DMS53 (cell line): ENCODE data around the gene C1orf185.
"Not testable (repeated sequence)": the region's sequence is repeated elsewhere in the genome, so short reads cannot be mapped to it uniquely, and the experiment has no call there.

Experiments
- DNase-seq: peaks from one replicate; lab custom pipeline; 2025; lab: John Stamatoyannopoulos, UW

The C1orf185 gene

GRCh38 chr1:51101976-51102375 is at the start of gene C1orf185:
Gene C1orf185 (plus strand): TSS chr1:51102228. CDS start chr1:51102234, 6 bp downstream.
- DNase-seq, result no peak

GRCh38 chr1:51058858-51059257 is 43.2 kb upstream of the C1orf185 start:
- DNase-seq, result peak; percentile 73

GRCh38 chr1:51061231-51061918 is 40.7 kb upstream of the C1orf185 start:
- DNase-seq, result peak; percentile 26

DNA sequence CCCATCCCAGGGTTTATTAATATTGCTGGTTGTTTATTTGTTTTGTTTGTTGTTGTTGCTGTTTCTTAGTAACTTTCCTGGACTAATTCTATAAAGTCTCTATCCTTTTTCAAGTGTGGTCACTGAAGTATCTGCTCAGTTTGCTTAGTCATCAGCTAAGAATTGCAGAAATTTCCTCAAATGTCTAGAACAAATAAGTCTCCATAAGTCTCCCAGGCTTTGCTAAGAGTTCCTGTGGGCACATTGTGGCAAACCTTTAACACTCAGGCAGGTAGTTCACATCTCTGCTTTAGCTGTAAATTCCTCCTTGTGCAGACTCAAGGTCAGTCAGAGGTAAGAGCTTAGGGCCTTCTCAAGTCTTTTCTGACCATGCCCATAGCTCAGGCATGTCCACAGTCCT is 38.9 kb upstream of the C1orf185 start:
- DNase-seq, result peak; percentile 58

DNA sequence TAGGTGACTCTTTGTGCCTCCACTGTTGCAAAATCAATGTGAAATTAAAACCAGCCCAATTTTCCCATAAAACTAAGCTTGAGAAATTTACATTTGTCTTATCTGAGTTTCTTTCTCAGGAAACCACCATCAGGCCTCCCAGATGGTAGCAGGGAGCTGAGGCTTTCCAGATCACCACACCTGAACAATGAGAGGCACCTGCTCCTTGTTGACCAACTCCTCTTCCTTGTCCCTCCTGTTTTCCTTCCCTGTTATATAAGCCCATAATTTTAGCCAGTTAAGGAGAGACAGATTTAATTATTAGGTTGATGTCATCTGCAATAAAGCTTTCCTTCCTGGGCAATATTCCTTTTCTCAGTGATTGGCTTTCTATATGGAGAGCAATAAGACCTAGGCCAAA is 32.0 kb upstream of the C1orf185 start:
- DNase-seq, result peak; percentile 94

- DNase-seq, result no peak
Observed at GRCh38 chr1:51070640-51071039, 31.4 kb upstream of the C1orf185 start.

- no peak for DNase-seq
Observed at GRCh38 chr1:51071291-51072042, 30.6 kb upstream of the C1orf185 start.

DNA sequence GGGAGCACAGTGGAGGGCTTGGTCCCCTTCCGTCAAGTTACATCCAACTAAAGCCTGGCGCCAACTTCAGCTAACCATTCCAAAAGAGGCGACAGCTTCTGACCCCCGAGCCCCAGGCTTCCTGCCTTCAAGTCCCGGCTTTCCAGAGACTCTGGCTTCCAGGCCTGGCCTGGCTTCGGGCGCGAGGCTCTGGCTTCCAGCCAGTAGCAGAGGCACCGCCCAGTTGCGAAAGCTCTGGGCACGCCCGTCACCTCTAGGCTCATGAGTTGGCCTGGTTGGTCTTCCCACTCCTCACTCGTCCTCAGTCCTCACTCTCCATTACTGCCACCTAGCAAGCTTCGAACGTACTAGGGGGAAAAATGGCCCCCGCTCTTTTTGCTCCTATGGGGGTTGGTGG is 30.0 kb upstream of the C1orf185 start:
- no peak for DNase-seq

DNA sequence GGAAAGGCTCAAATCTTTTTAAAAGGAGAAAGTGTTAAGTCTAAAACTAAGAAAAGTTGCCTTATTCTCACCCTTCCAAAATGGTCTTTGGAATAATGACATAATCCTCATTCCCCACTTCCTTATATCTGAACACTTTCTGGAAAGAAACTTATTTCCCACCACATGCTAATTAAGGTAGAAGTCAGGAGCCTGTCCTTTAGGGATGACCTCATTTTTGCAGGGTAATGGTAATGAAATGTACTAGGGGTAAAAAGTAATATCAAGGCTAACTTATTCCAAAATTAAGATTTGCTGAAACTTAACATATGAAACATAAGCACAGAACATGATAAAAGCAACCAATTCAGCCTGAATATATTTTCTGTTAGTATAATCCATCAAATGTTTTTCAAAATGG is 29.4 kb upstream of the C1orf185 start:
- no peak for DNase-seq

DNA sequence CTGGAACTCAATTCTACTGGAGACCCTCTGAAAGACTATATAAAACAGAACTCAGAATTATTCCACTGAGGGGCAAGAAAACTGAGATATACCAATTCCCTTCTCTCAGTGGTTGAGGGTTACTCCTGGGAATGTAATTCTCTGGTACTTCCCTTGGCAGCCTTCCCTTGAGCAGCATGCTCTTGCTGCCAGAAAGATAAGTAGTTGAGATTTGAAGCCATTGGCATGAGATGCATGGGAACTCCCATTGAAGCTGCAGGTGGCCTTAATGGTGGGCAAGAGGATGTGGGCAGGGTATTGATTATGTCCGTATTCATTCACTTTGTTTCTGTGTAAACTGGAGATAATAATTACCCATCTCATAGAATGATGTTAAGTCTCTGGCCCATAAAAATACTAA is 28.6 kb upstream of the C1orf185 start:
- no peak for DNase-seq

GRCh38 chr1:51086496-51087271 is 15.3 kb upstream of the C1orf185 start:
- no peak for DNase-seq

- peak; percentile 75 for DNase-seq
Observed at GRCh38 chr1:51088474-51088873, 13.6 kb upstream of the C1orf185 start.

GRCh38 chr1:51093581-51093980 is 8.4 kb upstream of the C1orf185 start:
- DNase-seq, result no peak

- DNase-seq, result no peak
Observed at GRCh38 chr1:51097171-51097570, 4.9 kb upstream of the C1orf185 start.

- DNase-seq, result no peak
Observed at GRCh38 chr1:51100264-51100880, 1.7 kb upstream of the C1orf185 start.

DNA sequence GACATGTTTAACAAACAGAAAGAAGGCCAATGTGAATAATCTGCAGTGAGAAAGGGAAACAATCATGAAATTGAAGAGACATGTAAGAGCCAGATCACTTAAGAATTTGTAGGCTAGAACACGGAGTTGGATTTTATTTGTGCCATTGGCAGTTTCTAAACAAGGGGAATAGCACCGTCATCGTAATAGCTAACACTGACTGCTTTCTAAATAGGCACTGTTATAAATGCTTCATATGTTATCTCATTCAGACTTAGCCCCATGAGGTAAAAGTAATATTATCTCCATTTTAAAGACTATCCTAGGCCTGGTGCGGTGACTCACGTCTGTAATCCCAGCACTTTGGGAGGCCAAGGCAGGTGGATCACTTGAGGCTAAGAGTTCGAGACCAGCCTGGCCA is 12.1 kb downstream of the C1orf185 start:
- no peak for DNase-seq

- no peak for DNase-seq
Observed at GRCh38 chr1:51115714-51116404, 13.8 kb downstream of the C1orf185 start.

GRCh38 chr1:51119331-51119730 is 17.3 kb downstream of the C1orf185 start:
- no peak for DNase-seq

GRCh38 chr1:51120629-51121028 is 18.6 kb downstream of the C1orf185 start:
- DNase-seq, result no peak

DNA sequence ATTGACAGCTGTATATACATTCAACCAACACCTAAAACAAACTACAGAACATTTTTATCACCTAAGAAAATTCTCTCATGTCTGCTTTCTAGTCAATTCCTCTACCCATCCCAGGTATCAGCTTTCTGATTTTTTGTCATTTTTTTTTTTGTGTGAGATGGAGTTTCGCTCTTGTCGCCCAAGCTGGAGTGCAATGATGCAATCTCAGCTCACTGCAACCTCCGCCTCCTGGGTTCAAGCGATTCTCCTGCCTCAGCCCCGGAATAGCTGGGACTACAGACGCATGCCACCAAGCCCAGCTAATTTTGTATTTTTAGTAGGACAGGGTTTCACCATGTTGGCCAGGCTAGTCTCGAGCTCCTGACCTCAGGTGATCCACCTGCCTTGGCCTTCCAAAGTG is 25.1 kb downstream of the C1orf185 start:
- not testable (repeated sequence) for DNase-seq

- DNase-seq, result no peak
Observed at GRCh38 chr1:51131185-51131584, 29.2 kb downstream of the C1orf185 start.

DNA sequence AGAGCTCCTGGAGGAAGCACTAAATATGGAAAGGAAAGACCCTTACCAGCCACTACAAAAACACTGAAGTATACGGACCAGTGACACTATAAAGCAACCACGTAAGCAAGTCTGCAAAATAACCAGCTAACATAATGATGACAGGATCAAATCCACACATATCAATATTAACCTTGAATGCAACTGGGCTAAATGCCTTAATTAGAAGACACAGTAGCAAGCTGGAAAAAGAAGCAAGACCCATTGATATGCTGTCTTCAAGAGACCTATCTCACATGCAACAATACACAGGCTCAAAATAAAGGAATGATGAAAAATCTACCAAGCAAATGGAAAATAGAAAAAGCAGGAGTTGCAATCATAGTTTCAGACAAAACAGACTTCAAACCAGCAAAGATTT is 31.0 kb downstream of the C1orf185 start:
- DNase-seq, result no peak
